Chondrocyte (in vitro differentiated cells): ENCODE results near the gene DHRS4. TPM values are rescaled to one million over a fixed set of nuclear protein-coding genes. Genes with fewer than 3 reads are reported as not detected.

Experiments
- DNase-seq: peaks from one replicate; pipeline ENCODE4 v3.0.0; 2021; ENCODE audit warnings: mixed read lengths, low spot score
- H3K27ac Mint-ChIP-seq: one replicate; pipeline ENCODE4 v1.8.0; 2021; ENCODE audit warnings: mild to moderate bottlenecking, moderate library complexity, mixed read lengths; ENCODE audit not compliant: unreplicated experiment
- H3K27me3 Mint-ChIP-seq: 2 replicates; pipeline ENCODE4 v1.8.0; 2021; ENCODE audit warnings: low read depth, mixed read lengths
- H3K36me3 Mint-ChIP-seq: 2 replicates; pipeline ENCODE4 v1.8.0; 2021; ENCODE audit warnings: low read depth, mixed read lengths
- H3K4me1 Mint-ChIP-seq: 2 replicates; pipeline ENCODE4 v1.8.0; 2021; ENCODE audit warnings: low read depth, mild to moderate bottlenecking, mixed read lengths
- H3K4me3 Mint-ChIP-seq: one replicate; pipeline ENCODE4 v1.8.0; 2021; ENCODE audit warnings: mild to moderate bottlenecking, moderate library complexity, mixed read lengths; ENCODE audit not compliant: unreplicated experiment
- H3K9me3 Mint-ChIP-seq: 2 replicates; pipeline ENCODE4 v1.8.0; 2021; ENCODE audit warnings: low read depth, mixed read lengths
- total RNA-seq: library from RNA; stranded (reverse); gene quantifications from 3 replicates; pipeline ENCODE4 v1.2.1, GENCODE V29; 2021
- TF ChIP-seq, protein P1 (sequence below): fragments of 200-600 bp; sonication (generic); IDR thresholded peaks from 2 replicates; pipeline ENCODE4 v1.5.0; 2021; ENCODE audit warnings: antibody characterized with exemption, mild to moderate bottlenecking, moderate library complexity

Gene DHRS4
- total RNA-seq, 1 donor from 2014 or later = 16.9 TPM

DNA sequence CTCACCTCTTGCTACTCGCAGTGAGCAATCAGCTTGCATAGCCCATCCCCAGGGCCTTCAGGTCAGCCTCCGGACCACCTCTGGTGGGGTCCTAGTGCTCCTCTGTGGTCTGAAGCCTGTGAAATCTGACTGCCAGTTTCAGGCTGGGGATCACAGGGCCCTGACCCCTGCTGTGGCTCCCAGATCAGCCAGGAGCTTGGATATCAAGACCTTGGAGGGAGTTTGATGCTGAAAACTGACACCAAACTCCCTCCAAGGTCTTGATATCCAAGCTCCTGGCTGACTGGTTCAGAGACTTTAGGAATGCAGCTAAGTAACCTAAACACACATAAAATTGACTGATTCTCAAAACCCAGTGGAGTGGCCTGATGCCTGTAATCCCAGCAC lies 19.8 kb upstream of the DHRS4 start:
- DNase-seq = no peak
- TF ChIP-seq, protein P1, sequence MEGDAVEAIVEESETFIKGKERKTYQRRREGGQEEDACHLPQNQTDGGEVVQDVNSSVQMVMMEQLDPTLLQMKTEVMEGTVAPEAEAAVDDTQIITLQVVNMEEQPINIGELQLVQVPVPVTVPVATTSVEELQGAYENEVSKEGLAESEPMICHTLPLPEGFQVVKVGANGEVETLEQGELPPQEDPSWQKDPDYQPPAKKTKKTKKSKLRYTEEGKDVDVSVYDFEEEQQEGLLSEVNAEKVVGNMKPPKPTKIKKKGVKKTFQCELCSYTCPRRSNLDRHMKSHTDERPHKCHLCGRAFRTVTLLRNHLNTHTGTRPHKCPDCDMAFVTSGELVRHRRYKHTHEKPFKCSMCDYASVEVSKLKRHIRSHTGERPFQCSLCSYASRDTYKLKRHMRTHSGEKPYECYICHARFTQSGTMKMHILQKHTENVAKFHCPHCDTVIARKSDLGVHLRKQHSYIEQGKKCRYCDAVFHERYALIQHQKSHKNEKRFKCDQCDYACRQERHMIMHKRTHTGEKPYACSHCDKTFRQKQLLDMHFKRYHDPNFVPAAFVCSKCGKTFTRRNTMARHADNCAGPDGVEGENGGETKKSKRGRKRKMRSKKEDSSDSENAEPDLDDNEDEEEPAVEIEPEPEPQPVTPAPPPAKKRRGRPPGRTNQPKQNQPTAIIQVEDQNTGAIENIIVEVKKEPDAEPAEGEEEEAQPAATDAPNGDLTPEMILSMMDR = no peak

GRCh38 chr14:23935158-23935557 lies 18.4 kb upstream of the DHRS4 start:
- TF ChIP-seq, protein P1 = no peak
- Mint-ChIP-seq H3K27ac (no peak overlapping the region), H3K9me3 (no peaks in the 10 kb centered on the region), H3K4me3 (no peak overlapping the region), H3K4me1 (peaks cover 2% of the 10 kb centered on the region), H3K36me3 (peaks cover 5% of the 10 kb centered on the region), H3K27me3 (no peaks in the 10 kb centered on the region)
- DNase-seq = no peak

More for the DNA sequence above, 19.8 kb upstream of the DHRS4 start:
- Mint-ChIP-seq H3K27ac (no peak overlapping the region), H3K27me3 (peaks cover 4% of the 10 kb centered on the region), H3K4me1 (peaks cover 2% of the 10 kb centered on the region), H3K36me3 (no peaks in the 10 kb centered on the region), H3K4me3 (no peak overlapping the region), H3K9me3 (no peaks in the 10 kb centered on the region)

DNA sequence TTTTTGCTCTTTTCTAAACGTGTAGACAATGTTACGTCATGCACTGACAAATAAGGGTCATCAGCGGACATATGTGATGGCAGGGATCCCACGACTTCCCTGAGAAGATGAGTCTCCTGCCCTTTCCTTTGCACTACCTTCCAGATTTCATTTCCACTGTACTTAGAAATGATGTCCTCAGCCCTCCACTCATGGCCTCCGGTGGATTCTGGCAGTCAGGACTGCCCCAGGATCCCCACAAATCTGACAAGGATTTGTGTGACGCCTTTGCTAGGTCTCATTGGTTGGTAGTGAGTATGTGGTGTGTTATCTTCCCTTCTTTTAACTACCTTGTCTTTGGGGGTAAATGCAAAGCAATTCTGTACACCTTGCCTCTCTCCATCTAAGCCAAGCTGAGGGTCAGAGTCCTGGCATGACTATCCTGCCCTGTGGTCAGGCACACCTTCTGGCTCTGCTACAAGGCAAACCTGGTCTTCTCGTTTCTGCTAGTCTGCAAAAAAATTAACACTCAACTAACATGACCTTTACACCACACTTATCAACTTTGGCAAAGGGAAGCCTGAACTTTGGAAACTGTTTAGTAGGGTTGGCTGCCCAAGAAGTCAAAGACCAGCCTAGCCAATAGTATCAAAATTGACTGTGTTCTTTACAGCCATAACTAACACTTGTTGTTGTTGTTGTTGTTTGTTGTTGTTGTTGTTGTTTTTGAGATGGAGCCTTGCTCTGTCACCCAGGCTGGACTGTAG lies 17.3 kb upstream of the DHRS4 start:
- Mint-ChIP-seq H3K4me1 (no peaks in the 10 kb centered on the region), H3K27me3 (no peaks in the 10 kb centered on the region), H3K9me3 (no peaks in the 10 kb centered on the region), H3K27ac (no peak overlapping the region), H3K36me3 (peaks cover 8% of the 10 kb centered on the region), H3K4me3 (no peak overlapping the region)
- TF ChIP-seq, protein P1 = no peak
- no peak for DNase-seq

DNA sequence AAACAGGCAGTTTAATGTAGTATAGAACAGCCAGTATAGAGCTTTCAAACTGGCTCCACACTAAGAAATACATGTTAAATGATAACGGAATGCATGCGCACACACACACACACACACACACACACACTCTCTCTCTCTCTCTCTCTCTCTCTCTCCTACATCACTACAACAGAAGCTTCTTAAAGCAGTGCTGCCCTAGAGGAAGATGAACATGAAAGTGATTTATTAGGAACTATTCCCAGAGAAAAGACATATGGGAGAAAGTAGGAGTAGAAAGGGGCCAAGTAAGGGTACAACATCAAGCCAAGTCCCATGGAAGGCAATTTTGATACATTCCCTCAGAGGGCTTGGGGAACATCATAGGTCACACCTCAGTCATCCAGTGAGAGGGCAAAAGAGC lies 16.4 kb upstream of the DHRS4 start:
- Mint-ChIP-seq H3K4me1 (no peaks in the 10 kb centered on the region), H3K36me3 (peaks cover 8% of the 10 kb centered on the region), H3K4me3 (no peak overlapping the region), H3K27me3 (no peaks in the 10 kb centered on the region), H3K27ac (no peak overlapping the region), H3K9me3 (no peaks in the 10 kb centered on the region)
- TF ChIP-seq, protein P1 = no peak
- DNase-seq = no peak

DNA sequence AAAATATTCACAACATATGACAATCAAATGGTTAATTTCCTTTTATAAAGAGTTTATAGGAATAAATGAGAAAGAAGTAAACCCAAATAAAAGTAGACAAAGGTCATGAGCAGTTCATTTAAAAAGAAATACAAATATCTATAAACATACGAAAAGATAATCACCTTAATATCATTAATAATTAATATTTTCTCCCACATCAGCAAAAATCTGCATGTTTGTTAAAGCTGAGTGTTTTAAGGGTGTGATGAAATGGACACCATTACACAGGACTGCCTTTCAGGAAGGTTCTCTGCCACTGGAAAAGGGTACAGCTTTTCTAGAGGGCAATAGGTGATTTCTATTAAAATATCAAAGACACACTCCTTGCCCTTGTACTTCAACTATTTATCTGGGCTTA lies 14.7 kb upstream of the DHRS4 start:
- peaks cover 8% of the 10 kb centered on the region for H3K36me3 Mint-ChIP-seq
- no peak overlapping the region for H3K27ac Mint-ChIP-seq
- no peak overlapping the region for H3K4me3 Mint-ChIP-seq
- DNase-seq = no peak
- TF ChIP-seq, protein P1 = no peak
- no peaks in the 10 kb centered on the region for H3K9me3 Mint-ChIP-seq
- no peaks in the 10 kb centered on the region for H3K27me3 Mint-ChIP-seq
- H3K4me1 Mint-ChIP-seq = no peaks in the 10 kb centered on the region
